GM12875 (cell line): ENCODE results near the gene COX17.
"Not testable (repeated sequence)": the region's sequence is repeated elsewhere in the genome, so short reads cannot be mapped to it uniquely, and the experiment has no call there.

Source experiments
- H3K4me3 ChIP-seq: one replicate; pipeline ENCODE4 v1.5.1; 2011; ENCODE audit warnings: low read depth, low read length, control low read depth
- CTCF ChIP-seq: IDR thresholded peaks from 2 replicates; pipeline ENCODE4 v1.5.1; 2011; ENCODE audit warnings: low read depth, mild to moderate bottlenecking, control low read depth, inconsistent platforms, low read length, moderate library complexity, borderline replicate concordance; ENCODE audit not compliant: insufficient read depth

The COX17 gene

DNA sequence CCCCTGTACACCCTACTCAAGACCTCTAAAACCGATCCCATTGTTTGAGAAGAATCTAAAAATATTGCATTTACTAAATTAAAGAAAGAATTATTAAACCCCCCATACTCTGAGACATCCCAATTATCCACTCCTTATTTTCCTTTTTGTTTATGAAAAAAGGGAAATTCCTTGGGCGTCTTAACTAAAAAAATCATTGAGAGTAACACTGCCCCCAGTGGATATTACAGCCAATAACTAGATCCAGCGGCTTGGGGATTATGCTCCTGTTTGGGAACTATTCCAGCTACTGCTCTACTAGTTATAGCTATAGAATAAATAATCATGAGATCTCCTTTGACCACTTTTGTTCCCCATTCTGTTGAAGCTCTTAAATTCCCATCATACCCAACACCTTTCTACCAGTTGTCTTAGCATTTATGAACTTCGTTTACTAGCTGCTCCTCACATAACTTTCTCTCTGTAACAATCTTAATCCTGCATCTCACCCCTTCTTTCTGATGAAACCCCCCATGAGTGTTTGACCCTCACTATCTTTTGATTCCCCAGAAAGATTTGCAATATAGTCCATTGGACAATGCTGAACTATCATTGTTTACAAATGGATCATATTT lies 12.9 kb upstream of the COX17 start:
- no peak overlapping the region for H3K4me3 ChIP-seq
- peak; percentile 29; the same call in 1 of the 2 replicates for TF ChIP-seq CTCF

- no peak for TF ChIP-seq CTCF
Measured at GRCh38 chr3:119683421-119683820, 6.2 kb upstream of the COX17 start.

DNA sequence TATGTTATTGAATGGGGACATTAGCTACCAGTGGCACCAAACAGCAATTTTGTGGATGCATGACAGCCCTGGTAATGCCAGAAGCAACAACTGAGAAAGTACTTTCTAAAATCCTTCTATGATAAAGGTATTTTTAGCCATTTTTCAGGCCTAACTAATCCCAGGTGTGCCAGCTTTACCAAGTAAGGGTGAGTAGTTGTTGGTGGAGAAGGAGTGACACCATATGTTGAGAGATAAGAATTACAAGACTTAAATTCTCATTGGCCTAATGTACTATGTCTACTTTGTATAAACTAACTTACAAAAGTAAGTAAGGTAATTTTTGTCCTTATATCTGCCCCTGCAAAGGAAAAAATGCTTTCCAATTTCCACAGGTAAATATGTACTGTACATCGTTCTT lies 4.1 kb upstream of the COX17 start:
- peak; percentile 38; the same call in 1 of the 2 replicates for TF ChIP-seq CTCF
- H3K4me3 ChIP-seq, result no peak overlapping the region

More at GRCh38 chr3:119683421-119683820, 6.2 kb upstream of the COX17 start:
- H3K4me3 ChIP-seq, result no peak overlapping the region

DNA sequence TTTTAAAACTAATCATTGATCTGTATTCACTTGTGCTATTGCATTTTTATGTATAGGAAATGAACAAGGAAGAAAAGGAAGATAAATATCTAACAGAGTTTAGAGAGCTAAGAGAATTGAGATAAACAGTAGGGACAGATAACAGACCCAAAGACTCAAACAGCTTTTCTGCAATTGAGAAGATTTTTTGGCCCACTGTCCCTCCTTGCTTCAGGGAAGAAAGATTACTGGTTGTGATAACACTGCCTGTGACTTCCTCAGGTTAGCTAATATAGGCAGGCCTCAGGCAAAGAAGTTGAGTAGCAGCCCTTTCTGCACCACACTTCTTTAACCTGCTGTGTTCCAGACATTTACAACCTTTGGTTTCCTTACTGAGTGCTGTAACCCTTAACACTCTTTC lies 2.7 kb upstream of the COX17 start:
- no peak for TF ChIP-seq CTCF
- H3K4me3 ChIP-seq, result no peak overlapping the region

DNA sequence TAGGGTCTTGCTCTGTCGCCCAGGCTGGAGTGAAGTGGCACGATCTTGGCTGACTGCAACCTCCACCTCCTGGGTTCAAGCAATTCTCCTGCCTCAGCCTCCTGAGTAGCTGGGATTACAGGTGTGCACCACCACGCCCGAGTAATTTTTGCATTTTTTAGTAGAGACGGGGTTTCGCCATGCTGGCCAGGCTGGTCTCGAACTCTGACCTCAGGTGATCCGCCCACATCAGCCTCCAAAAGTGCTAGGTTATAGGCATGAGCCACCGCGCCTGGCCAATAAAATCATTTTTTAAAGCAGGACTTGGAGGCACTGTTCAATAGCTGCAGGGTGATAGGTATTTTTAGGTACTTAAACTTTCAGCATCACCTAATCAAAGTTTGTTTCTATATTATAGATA lies 1.0 kb upstream of the COX17 start:
- not testable (repeated sequence) for H3K4me3 ChIP-seq

DNA sequence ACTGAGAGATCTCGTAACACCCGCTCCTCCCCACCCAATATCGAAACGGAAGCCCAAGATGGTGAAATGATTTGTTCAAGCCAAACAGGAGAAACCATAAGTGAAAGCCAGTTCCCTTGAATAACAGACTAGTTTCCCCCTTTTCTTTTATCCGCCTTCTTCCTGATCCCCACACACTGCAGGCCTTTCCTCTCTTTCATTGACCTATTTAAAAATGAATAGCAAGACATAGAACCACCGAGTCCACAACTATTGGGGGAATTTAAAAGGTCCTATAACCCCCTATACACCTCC lies 382 bp upstream of the COX17 start:
- TF ChIP-seq CTCF, result no peak
- H3K4me3 ChIP-seq, result peak overlapping the region; percentile 45

DNA sequence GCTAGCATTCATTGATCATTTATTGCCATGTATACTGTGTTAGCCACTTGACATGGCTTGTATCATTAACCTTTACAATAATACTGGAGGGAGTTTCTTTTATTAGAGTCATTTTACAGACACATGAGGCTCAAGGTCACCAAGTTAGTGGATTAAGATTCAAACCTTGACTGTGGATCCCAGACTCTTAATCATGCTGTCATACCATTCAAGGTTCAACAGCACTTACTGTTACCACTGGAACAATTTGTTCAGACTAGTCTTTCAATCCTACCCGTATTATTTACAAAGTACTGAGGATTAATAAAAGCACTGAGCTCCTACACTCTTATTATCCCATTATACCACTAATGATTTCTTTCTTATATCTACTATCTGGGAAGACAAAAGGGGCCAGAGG lies 1.2 kb downstream of the COX17 start:
- no peak for TF ChIP-seq CTCF
- peak overlapping the region; percentile 77 for H3K4me3 ChIP-seq
